ENCODE data around the gene SEMA3C. TPM values are rescaled to one million over a fixed set of nuclear protein-coding genes. Genes with fewer than 3 reads are reported as not detected.

Gene SEMA3C
- total RNA-seq, 2 donors from 2014 or later: 0.09 to 0.15 TPM

DNA sequence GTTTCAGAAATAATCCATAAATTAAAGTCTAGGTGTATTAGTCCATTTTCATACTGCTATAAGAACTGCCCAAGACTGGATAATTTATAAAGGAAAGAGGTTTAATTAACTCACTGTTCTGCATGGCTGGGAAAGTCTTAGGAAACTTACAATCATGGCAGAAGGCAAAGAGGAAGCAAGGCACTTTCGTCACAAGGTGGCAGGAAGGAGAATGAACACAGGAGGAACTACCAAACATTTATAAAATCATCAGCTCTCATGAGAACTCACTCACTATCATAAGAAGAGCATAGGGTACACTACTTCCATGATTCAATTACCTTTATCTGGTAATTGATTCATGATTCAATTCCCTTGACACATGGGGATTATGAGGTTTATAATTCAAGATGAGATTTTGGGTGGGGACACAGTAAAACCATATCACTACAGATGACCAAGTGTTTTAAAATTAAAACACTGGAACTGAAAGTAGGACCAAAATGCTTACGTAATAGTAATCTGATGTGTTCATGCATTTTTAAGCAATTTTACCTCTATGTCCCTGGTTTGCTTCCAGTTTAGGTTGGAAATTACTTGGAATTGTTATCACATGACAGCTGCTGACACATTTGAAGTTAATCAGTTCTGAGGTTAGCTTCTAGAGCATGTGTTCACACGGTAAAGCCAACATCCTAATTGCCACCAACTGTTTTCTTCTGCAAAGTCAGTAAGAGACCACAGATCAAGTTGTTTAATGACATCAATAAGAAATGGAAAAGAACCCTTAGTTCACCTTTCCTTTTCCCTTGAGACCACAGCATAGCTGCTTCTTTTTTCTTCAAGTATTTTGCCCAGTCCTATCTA, 48.4 kb upstream of the SEMA3C start:
- Mint-ChIP-seq H3K27me3 (ENCODE audit: insufficient read depth) (peaks cover 9% of the 10 kb centered on the region), H3K4me3 (no peak overlapping the region), H3K27ac (no peak overlapping the region), H3K4me1 (peaks cover 18% of the 10 kb centered on the region), H3K36me3 (ENCODE audit: low read depth) (no peaks in the 10 kb centered on the region), H3K9me3 (no peaks in the 10 kb centered on the region)
- Histone ChIP-seq H3K4me1 (ENCODE audit: control insufficient read depth, insufficient read depth, low read length) (peaks cover 7% of the 10 kb centered on the region), H3K9ac (ENCODE audit: extremely low read depth, low read length, poor library complexity, severe bottlenecking) (no peak overlapping the region), H3K27ac (ENCODE audit: low read depth, low read length) (no peak overlapping the region), H3K4me3 (ENCODE audit: low read length) (no peak overlapping the region), H3K27me3 (ENCODE audit: control insufficient read depth, insufficient read depth, low read length, poor library complexity, severe bottlenecking) (no peaks in the 10 kb centered on the region), H3K9me3 (ENCODE audit: control insufficient read depth, low read length) (no peaks in the 10 kb centered on the region), H3K36me3 (ENCODE audit: control insufficient read depth, insufficient read depth, low read length) (no peaks in the 10 kb centered on the region)
- no peak for DNase-seq
- TF ChIP-seq, protein P1, sequence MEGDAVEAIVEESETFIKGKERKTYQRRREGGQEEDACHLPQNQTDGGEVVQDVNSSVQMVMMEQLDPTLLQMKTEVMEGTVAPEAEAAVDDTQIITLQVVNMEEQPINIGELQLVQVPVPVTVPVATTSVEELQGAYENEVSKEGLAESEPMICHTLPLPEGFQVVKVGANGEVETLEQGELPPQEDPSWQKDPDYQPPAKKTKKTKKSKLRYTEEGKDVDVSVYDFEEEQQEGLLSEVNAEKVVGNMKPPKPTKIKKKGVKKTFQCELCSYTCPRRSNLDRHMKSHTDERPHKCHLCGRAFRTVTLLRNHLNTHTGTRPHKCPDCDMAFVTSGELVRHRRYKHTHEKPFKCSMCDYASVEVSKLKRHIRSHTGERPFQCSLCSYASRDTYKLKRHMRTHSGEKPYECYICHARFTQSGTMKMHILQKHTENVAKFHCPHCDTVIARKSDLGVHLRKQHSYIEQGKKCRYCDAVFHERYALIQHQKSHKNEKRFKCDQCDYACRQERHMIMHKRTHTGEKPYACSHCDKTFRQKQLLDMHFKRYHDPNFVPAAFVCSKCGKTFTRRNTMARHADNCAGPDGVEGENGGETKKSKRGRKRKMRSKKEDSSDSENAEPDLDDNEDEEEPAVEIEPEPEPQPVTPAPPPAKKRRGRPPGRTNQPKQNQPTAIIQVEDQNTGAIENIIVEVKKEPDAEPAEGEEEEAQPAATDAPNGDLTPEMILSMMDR (conservative IDR thresholded peaks at IDR 0.05): peak; percentile 31
- WGBS, 2 experiments (ENCODE audit: insufficient coverage in 1 of 2, insufficient read length in 1 of 2): 94 to 97% methylated on average over 3 of the region's 3 CpGs

DNA sequence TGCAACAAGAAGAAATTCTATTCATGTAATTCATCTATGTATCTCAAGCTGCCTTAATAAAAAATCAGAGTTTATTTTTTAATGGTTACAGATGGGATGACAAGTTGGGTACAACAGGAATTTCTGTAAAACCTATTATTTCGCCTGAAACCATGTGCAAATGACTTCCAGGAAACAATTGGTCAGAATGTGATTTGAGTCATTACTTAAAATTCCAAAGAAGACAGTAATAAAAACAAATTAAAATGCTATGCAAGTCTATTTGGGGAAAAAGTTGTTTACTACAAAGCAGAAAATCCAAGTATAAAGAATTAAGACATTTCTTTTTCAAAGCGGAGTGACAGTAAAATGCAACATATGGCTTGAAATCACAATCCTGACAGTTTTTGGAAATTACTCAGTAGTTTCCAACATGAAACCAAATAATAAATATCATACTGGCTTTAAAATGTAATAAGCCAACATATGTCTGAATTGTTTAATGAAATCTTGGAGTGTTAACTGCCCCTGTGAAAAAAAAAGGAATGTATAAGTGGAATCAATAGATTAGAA, 41.5 kb upstream of the SEMA3C start:
- 94 to 100% methylated on average over 1 to 2 of the region's 2 CpGs for WGBS, 2 experiments (ENCODE audit: insufficient coverage in 1 of 2, insufficient read length in 1 of 2)
- H3K4me3 Mint-ChIP-seq: no peak overlapping the region

DNA sequence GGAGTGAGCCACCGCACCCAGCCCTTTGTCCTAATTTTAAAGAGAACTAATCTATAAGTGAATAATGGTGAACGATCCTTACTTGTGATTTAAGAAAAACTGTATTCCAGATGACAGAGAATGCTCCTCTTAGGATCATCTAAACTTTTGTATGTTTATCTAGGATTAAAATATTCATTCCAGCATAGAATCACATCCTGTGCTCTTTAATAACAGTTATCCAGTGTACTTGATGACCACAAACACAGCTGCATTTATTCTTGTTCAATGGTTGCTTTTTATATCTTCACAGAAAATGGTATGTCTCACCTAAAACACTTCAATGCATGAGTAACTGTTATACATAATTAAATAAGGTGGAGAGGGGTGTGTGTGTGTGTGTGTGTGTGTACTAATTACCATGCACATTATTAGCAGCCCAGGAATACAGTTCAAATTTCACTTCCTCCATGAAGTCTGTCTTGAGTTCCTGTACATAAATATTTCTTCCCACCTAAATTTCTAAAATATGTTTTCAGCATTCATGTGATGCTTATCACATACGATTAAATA, 38.5 kb upstream of the SEMA3C start:
- H3K4me1 Mint-ChIP-seq: no peaks in the 10 kb centered on the region
- DNase-seq: no peak
- Histone ChIP-seq H3K9ac (ENCODE audit: extremely low read depth, low read length, poor library complexity, severe bottlenecking) (no peak overlapping the region), H3K27ac (ENCODE audit: low read depth, low read length) (no peak overlapping the region), H3K4me3 (ENCODE audit: low read length) (no peak overlapping the region), H3K36me3 (ENCODE audit: control insufficient read depth, insufficient read depth, low read length) (no peaks in the 10 kb centered on the region), H3K4me1 (ENCODE audit: control insufficient read depth, insufficient read depth, low read length) (no peaks in the 10 kb centered on the region), H3K27me3 (ENCODE audit: control insufficient read depth, insufficient read depth, low read length, poor library complexity, severe bottlenecking) (no peaks in the 10 kb centered on the region), H3K9me3 (ENCODE audit: control insufficient read depth, low read length) (no peaks in the 10 kb centered on the region)
- no peaks in the 10 kb centered on the region for H3K9me3 Mint-ChIP-seq
- H3K36me3 Mint-ChIP-seq (ENCODE audit: low read depth): no peaks in the 10 kb centered on the region
- TF ChIP-seq, protein P1 (conservative IDR thresholded peaks at IDR 0.05): no peak
- H3K27ac Mint-ChIP-seq: no peak overlapping the region
- H3K27me3 Mint-ChIP-seq (ENCODE audit: insufficient read depth): peaks cover 7% of the 10 kb centered on the region
- whole genome bisulfite sequencing, 2 experiments (ENCODE audit: insufficient coverage in 1 of 2, insufficient read length in 1 of 2): 93 to 95% methylated on average over 3 of the region's 3 CpGs
- H3K4me3 Mint-ChIP-seq: no peak overlapping the region

More for the DNA sequence above, 41.5 kb upstream of the SEMA3C start:
- Histone ChIP-seq H3K36me3 (ENCODE audit: control insufficient read depth, insufficient read depth, low read length) (no peaks in the 10 kb centered on the region), H3K4me3 (ENCODE audit: low read length) (no peak overlapping the region), H3K9me3 (ENCODE audit: control insufficient read depth, low read length) (no peaks in the 10 kb centered on the region), H3K27ac (ENCODE audit: low read depth, low read length) (no peak overlapping the region), H3K27me3 (ENCODE audit: control insufficient read depth, insufficient read depth, low read length, poor library complexity, severe bottlenecking) (no peaks in the 10 kb centered on the region), H3K9ac (ENCODE audit: extremely low read depth, low read length, poor library complexity, severe bottlenecking) (no peak overlapping the region), H3K4me1 (ENCODE audit: control insufficient read depth, insufficient read depth, low read length) (no peaks in the 10 kb centered on the region)
- Mint-ChIP-seq H3K36me3 (ENCODE audit: low read depth) (no peaks in the 10 kb centered on the region), H3K9me3 (no peaks in the 10 kb centered on the region), H3K4me1 (no peaks in the 10 kb centered on the region), H3K27ac (no peak overlapping the region), H3K27me3 (ENCODE audit: insufficient read depth) (peaks cover 4% of the 10 kb centered on the region)
- TF ChIP-seq, protein P1 (conservative IDR thresholded peaks at IDR 0.05): no peak
- DNase-seq: no peak
